GM12801 (cell line): ENCODE results near the gene FOS.

Experiments used
- CTCF ChIP-seq: IDR thresholded peaks from one replicate; pipeline ENCODE4 v1.5.1; 2011; ENCODE audit warnings: control low read depth; ENCODE audit not compliant: insufficient read length; ENCODE audit errors: extremely low read depth

Gene FOS

GRCh38 chr14:75328558-75329155 lies 50.0 kb downstream of the FOS start:
- TF ChIP-seq CTCF, result no peak

- no peak for TF ChIP-seq CTCF
Measured at GRCh38 chr14:75329369-75329768, 50.7 kb downstream of the FOS start.

GRCh38 chr14:75331471-75331870 lies 52.8 kb downstream of the FOS start:
- TF ChIP-seq CTCF, result no peak
